Neural cell (in vitro differentiated cells): ENCODE results near the gene TBX19. TPM values are rescaled to one million over a fixed set of nuclear protein-coding genes. Genes with fewer than 3 reads are reported as not detected.

Source experiments
- H2AFZ ChIP-seq: fragments of 200-600, 300-800 bp; sonication (generic), shearing (Covaris generic); 2 replicates; pipeline ENCODE4 v1.6.0; 2014; ENCODE audit warnings: low read depth, mild to moderate bottlenecking, antibody characterized with exemption, low read length, moderate library complexity
- H3F3A ChIP-seq: fragments of 200-600 bp; shearing (Covaris generic); 2 replicates; pipeline ENCODE4 v1.6.1; 2016; ENCODE audit warnings: mild to moderate bottlenecking, moderate library complexity, mixed read lengths, antibody characterized with exemption, low read length; ENCODE audit not compliant: insufficient read depth, poor library complexity, severe bottlenecking
- H3K27ac ChIP-seq: fragments of 200-600, 300-800 bp; sonication (generic), shearing (Covaris generic); 2 replicates; pipeline ENCODE4 v1.5.1; 2014; ENCODE audit warnings: mild to moderate bottlenecking, low read length, moderate library complexity
- H3K27me3 ChIP-seq: fragments of 300-800, 200-600 bp; sonication (generic), shearing (Covaris generic); 2 replicates; pipeline ENCODE4 v1.6.0; 2014; ENCODE audit warnings: mild to moderate bottlenecking, low read depth, low read length, moderate library complexity; ENCODE audit not compliant: insufficient read depth
- H3K36me3 ChIP-seq: fragments of 300-800, 200-600 bp; sonication (generic), shearing (Covaris generic); 2 replicates; pipeline ENCODE4 v1.5.1; 2014; ENCODE audit warnings: mild to moderate bottlenecking, antibody characterized with exemption, low read length, moderate library complexity; ENCODE audit not compliant: insufficient read depth
- H3K4me2 ChIP-seq: fragments of 300-800, 200-600 bp; sonication (generic), shearing (Covaris generic); 2 replicates; pipeline ENCODE4 v1.6.0; 2014; ENCODE audit warnings: mild to moderate bottlenecking, low read length
- H3K4me3 ChIP-seq: fragments of 300-800, 200-600 bp; sonication (generic), shearing (Covaris generic); 2 replicates; pipeline ENCODE4 v1.5.1; 2014; ENCODE audit warnings: mild to moderate bottlenecking, low read length, moderate library complexity
- H3K79me2 ChIP-seq: fragments of 200-600 bp; shearing (Covaris generic); replicated peaks from 2 replicates; pipeline ENCODE4 v1.6.0; 2014; ENCODE audit warnings: mild to moderate bottlenecking, low read length, moderate library complexity; ENCODE audit not compliant: insufficient read depth
- H3K9ac ChIP-seq: fragments of 300-800, 200-600 bp; sonication (generic), shearing (Covaris generic); 2 replicates; pipeline ENCODE4 v1.6.1; 2016; ENCODE audit warnings: mild to moderate bottlenecking, low read length, mixed read lengths
- H3K9me2 ChIP-seq: fragments of 200-600 bp; shearing (Covaris generic); 2 replicates; pipeline ENCODE4 v1.6.1; 2016; ENCODE audit warnings: mild to moderate bottlenecking, low read length, mixed read lengths; ENCODE audit not compliant: insufficient read depth
- H3K9me3 ChIP-seq: fragments of 200-600, 300-800 bp; sonication (generic), shearing (Covaris generic); 2 replicates; pipeline ENCODE4 v1.6.1; 2016; ENCODE audit warnings: mild to moderate bottlenecking, mixed run types, low read length, moderate library complexity, mixed read lengths
- H4K20me1 ChIP-seq: fragments of 200-600 bp; shearing (Covaris generic); 2 replicates; pipeline ENCODE4 v1.6.1; 2016; ENCODE audit warnings: mild to moderate bottlenecking, mixed run types; ENCODE audit not compliant: insufficient read depth
- CTCF ChIP-seq: fragments of 450-650 bp; IDR thresholded peaks from 2 replicates; pipeline ENCODE4 v1.5.1; 2014; ENCODE audit warnings: antibody characterized with exemption, mild to moderate bottlenecking, moderate library complexity; ENCODE audit not compliant: poor library complexity, severe bottlenecking
- EP300 ChIP-seq: fragments of 450-650 bp; conservative IDR thresholded peaks from 2 replicates; pipeline ENCODE4 v1.6.1; 2014; ENCODE audit warnings: antibody characterized with exemption, mild to moderate bottlenecking, moderate library complexity; ENCODE audit not compliant: poor library complexity, severe bottlenecking
- EZH2 ChIP-seq: fragments of 200-600, 300-800 bp; shearing (Covaris generic), sonication (generic); IDR thresholded peaks from 2 replicates; pipeline ENCODE4 v1.6.1; 2014; ENCODE audit warnings: antibody characterized with exemption, low read length, borderline replicate concordance, mild to moderate bottlenecking; ENCODE audit not compliant: insufficient read depth, poor library complexity, severe bottlenecking
- MXI1 ChIP-seq: fragments of 450-650 bp; conservative IDR thresholded peaks from 2 replicates; pipeline ENCODE4 v1.6.1; 2014; ENCODE audit warnings: antibody characterized with exemption, mild to moderate bottlenecking; ENCODE audit not compliant: poor library complexity, severe bottlenecking
- POLR2AphosphoS5 ChIP-seq: IDR thresholded peaks from 2 replicates; pipeline ENCODE4 v1.6.1; 2012
- RAD21 ChIP-seq: fragments of 450-650 bp; conservative IDR thresholded peaks from 2 replicates; pipeline ENCODE4 v1.6.1; 2014; ENCODE audit warnings: antibody characterized with exemption, mild to moderate bottlenecking, moderate library complexity
- REST ChIP-seq: IDR thresholded peaks from 2 replicates; pipeline ENCODE4 v1.6.1; 2012; ENCODE audit warnings: borderline replicate concordance
- SMC3 ChIP-seq: fragments of 450-650 bp; conservative IDR thresholded peaks from 2 replicates; pipeline ENCODE4 v1.6.1; 2014; ENCODE audit warnings: antibody characterized with exemption, mild to moderate bottlenecking, moderate library complexity; ENCODE audit not compliant: poor library complexity
- TAF1 ChIP-seq: IDR thresholded peaks from 2 replicates; pipeline ENCODE4 v1.6.1; 2012; ENCODE audit warnings: low read depth
- polyA plus RNA-seq: library from polyadenylated mRNA; depleted of rRNA; stranded (reverse); fragments of >200 nt; gene quantifications from 2 replicates; pipeline ENCODE4 v1.2.3, GENCODE V29; 2014

The TBX19 gene
- polyA plus RNA-seq, 1 donor from 2014 or later = 0.42 TPM

GRCh38 chr1:168328731-168329364, 48.2 kb downstream of the TBX19 start:
- H3K27me3 ChIP-seq = no peaks in the 10 kb centered on the region
- H4K20me1 ChIP-seq = no peaks in the 10 kb centered on the region
- H3K9me3 ChIP-seq = no peaks in the 10 kb centered on the region
- H3K4me3 ChIP-seq = no peak overlapping the region
- H3K79me2 ChIP-seq = no peaks in the 10 kb centered on the region
- no peak overlapping the region for H3K27ac ChIP-seq
- TF ChIP-seq CTCF = no peak
- TF ChIP-seq REST = no peak
- no peak for TF ChIP-seq EZH2
- TF ChIP-seq TAF1 = no peak
- no peak for TF ChIP-seq SMC3
- TF ChIP-seq POLR2AphosphoS5 = no peak
- no peak for TF ChIP-seq MXI1
- no peak for TF ChIP-seq EP300
- no peak for TF ChIP-seq RAD21
- H3K4me2 ChIP-seq = no peak overlapping the region
- no peak overlapping the region for H3K9ac ChIP-seq
- no peaks in the 10 kb centered on the region for H3K36me3 ChIP-seq
- no peak overlapping the region for H2AFZ ChIP-seq
- H3K9me2 ChIP-seq = no peaks in the 10 kb centered on the region
- H3F3A ChIP-seq = no peaks in the 10 kb centered on the region

GRCh38 chr1:168330285-168330684, 49.6 kb downstream of the TBX19 start:
- H3K9me3 ChIP-seq = no peaks in the 10 kb centered on the region
- no peaks in the 10 kb centered on the region for H3K36me3 ChIP-seq
- H3K9me2 ChIP-seq = no peaks in the 10 kb centered on the region
- H3K79me2 ChIP-seq = no peaks in the 10 kb centered on the region
- no peak for TF ChIP-seq POLR2AphosphoS5
- no peak for TF ChIP-seq EP300
- no peak for TF ChIP-seq RAD21
- no peak for TF ChIP-seq REST
- TF ChIP-seq TAF1 = no peak
- TF ChIP-seq SMC3 = no peak
- TF ChIP-seq EZH2 = no peak
- TF ChIP-seq MXI1 = no peak
- no peak for TF ChIP-seq CTCF
- H3K4me3 ChIP-seq = no peak overlapping the region
- H3F3A ChIP-seq = no peaks in the 10 kb centered on the region
- H3K27me3 ChIP-seq = no peaks in the 10 kb centered on the region
- no peak overlapping the region for H3K27ac ChIP-seq
- H3K9ac ChIP-seq = no peak overlapping the region
- H4K20me1 ChIP-seq = no peaks in the 10 kb centered on the region
- no peak overlapping the region for H3K4me2 ChIP-seq
- no peak overlapping the region for H2AFZ ChIP-seq
